HG02943 (cell line): ENCODE measurements around the gene TRPC4.

Experiments
- ATAC-seq: cut with Tn5 transposase; IDR thresholded peaks from one replicate; pipeline ENCODE4 v1.9.1; 2021; ENCODE audit warnings: mild to moderate bottlenecking, low read depth, moderate library complexity; ENCODE audit not compliant: unreplicated experiment

The TRPC4 gene

GRCh38 chr13:37666036-37666435, 203.5 kb downstream of the TRPC4 start:
- no peak for ATAC-seq

- ATAC-seq = no peak
Measured at GRCh38 chr13:37665420-37665819, 204.2 kb downstream of the TRPC4 start.

GRCh38 chr13:37663724-37664123, 205.8 kb downstream of the TRPC4 start:
- no peak for ATAC-seq

- ATAC-seq = no peak
Measured at GRCh38 chr13:37662624-37663023, 206.9 kb downstream of the TRPC4 start.

- ATAC-seq = no peak
Measured at GRCh38 chr13:37657956-37658355, 211.6 kb downstream of the TRPC4 start.

- no peak for ATAC-seq
Measured at GRCh38 chr13:37657134-37657533, 212.4 kb downstream of the TRPC4 start.

- ATAC-seq = no peak
Measured at GRCh38 chr13:37656247-37656940, 213.2 kb downstream of the TRPC4 start.

- ATAC-seq = no peak
Measured at GRCh38 chr13:37652596-37652995, 217.0 kb downstream of the TRPC4 start.

GRCh38 chr13:37651891-37652290, 217.7 kb downstream of the TRPC4 start:
- ATAC-seq = no peak

GRCh38 chr13:37648609-37649008, 221.0 kb downstream of the TRPC4 start:
- ATAC-seq = no peak

GRCh38 chr13:37647031-37647650, 222.4 kb downstream of the TRPC4 start:
- no peak for ATAC-seq

- no peak for ATAC-seq
Measured at GRCh38 chr13:37646531-37646930, 223.0 kb downstream of the TRPC4 start.

- ATAC-seq = no peak
Measured at GRCh38 chr13:37645181-37645740, 224.3 kb downstream of the TRPC4 start.

- ATAC-seq = no peak
Measured at GRCh38 chr13:37641391-37641790, 228.2 kb downstream of the TRPC4 start.

- no peak for ATAC-seq
Measured at GRCh38 chr13:37640499-37640898, 229.1 kb downstream of the TRPC4 start.

- no peak for ATAC-seq
Measured at GRCh38 chr13:37636701-37637100, 232.9 kb downstream of the TRPC4 start.

- no peak for ATAC-seq
Measured at GRCh38 chr13:37632294-37632693, 237.3 kb downstream of the TRPC4 start.

- no peak for ATAC-seq
Measured at GRCh38 chr13:37627428-37627827, 242.1 kb downstream of the TRPC4 start.

- ATAC-seq = no peak
Measured at GRCh38 chr13:37621811-37622361, 247.7 kb downstream of the TRPC4 start.

GRCh38 chr13:37618554-37618953, 251.0 kb downstream of the TRPC4 start:
- no peak for ATAC-seq

GRCh38 chr13:37617173-37617572, 252.4 kb downstream of the TRPC4 start:
- no peak for ATAC-seq

- ATAC-seq = no peak
Measured at GRCh38 chr13:37616131-37616530, 253.4 kb downstream of the TRPC4 start.
